Retinal pigment epithelial cell (primary cell): ENCODE measurements around the gene CLEC20A.
"Not testable (repeated sequence)": the region's sequence is repeated elsewhere in the genome, so short reads cannot be mapped to it uniquely, and the experiment has no call there.

Source experiments
- DNase-seq: peaks from one replicate; pipeline ENCODE4 v3.0.0-alpha.2; 2010; ENCODE audit warnings: low read depth
- H3K4me3 ChIP-seq: 2 replicates; pipeline ENCODE4 v1.5.1; 2011; ENCODE audit warnings: mild to moderate bottlenecking, low read length, control low read depth, moderate library complexity
- CTCF ChIP-seq: conservative IDR thresholded peaks from 2 replicates; pipeline ENCODE4 v1.5.1; 2011; ENCODE audit warnings: low read depth, low read length, control low read depth, inconsistent platforms

Gene CLEC20A

GRCh38 chr1:178506177-178506576, 9.4 kb upstream of the CLEC20A start:
- TF ChIP-seq CTCF, result no peak
- no peak overlapping the region for H3K4me3 ChIP-seq
- DNase-seq, result no peak

- H3K4me3 ChIP-seq, result no peak overlapping the region
- TF ChIP-seq CTCF, result no peak
- no peak for DNase-seq
Measured at GRCh38 chr1:178504286-178504685, 7.5 kb upstream of the CLEC20A start.

- no peak overlapping the region for H3K4me3 ChIP-seq
- no peak for DNase-seq
- no peak for TF ChIP-seq CTCF
Measured at GRCh38 chr1:178503849-178504248, 7.1 kb upstream of the CLEC20A start.

- DNase-seq, H3K4me3 ChIP-seq: not testable (repeated sequence)
Measured at GRCh38 chr1:178503316-178503715, 6.6 kb upstream of the CLEC20A start.

GRCh38 chr1:178502856-178503255, 6.1 kb upstream of the CLEC20A start:
- no peak overlapping the region for H3K4me3 ChIP-seq
- no peak for TF ChIP-seq CTCF
- no peak for DNase-seq

GRCh38 chr1:178502330-178502714, 5.6 kb upstream of the CLEC20A start:
- no peak for TF ChIP-seq CTCF
- DNase-seq, result no peak
- H3K4me3 ChIP-seq, result no peak overlapping the region

- DNase-seq, result no peak
- TF ChIP-seq CTCF, result peak; percentile 98
Measured at GRCh38 chr1:178501705-178502329, 5.1 kb upstream of the CLEC20A start.

More at GRCh38 chr1:178501705-178502329, 5.1 kb upstream of the CLEC20A start:
- H3K4me3 ChIP-seq, result no peak overlapping the region
